ENCODE results near the gene DNAJC15.

The DNAJC15 gene

GRCh38 chr13:43107780-43108179 lies 84.4 kb downstream of the DNAJC15 start:
- no peak for TF ChIP-seq SUZ12 (IDR thresholded peaks at IDR 0.05; ENCODE audit: extremely low read depth, insufficient read depth, insufficient read length)
- no peak for TF ChIP-seq ZNF274 (IDR thresholded peaks at IDR 0.05; ENCODE audit: low read depth, low read length)
- no peak for TF ChIP-seq YY1 (IDR thresholded peaks at IDR 0.05; ENCODE audit: insufficient read depth, insufficient read length)
- no peaks in the 10 kb centered on the region for H3K36me3 ChIP-seq (ENCODE audit: insufficient read depth, insufficient read length, low read length)
- DNase-seq (ENCODE audit: low read depth, low spot score) = no peak
- H3K4me3 ChIP-seq (ENCODE audit: insufficient read length, low read depth) = no peak overlapping the region
- H3K27me3 ChIP-seq (ENCODE audit: insufficient read depth, insufficient read length) = no peaks in the 10 kb centered on the region
- H3K9ac ChIP-seq (ENCODE audit: insufficient read length, low read depth) = no peak overlapping the region
- H3K4me1 ChIP-seq (ENCODE audit: insufficient read depth, insufficient read length) = no peaks in the 10 kb centered on the region
- no peaks in the 10 kb centered on the region for H3K9me3 ChIP-seq (ENCODE audit: insufficient read depth, low read length)

GRCh38 chr13:43110036-43110435 lies 86.7 kb downstream of the DNAJC15 start:
- TF ChIP-seq YY1 (IDR thresholded peaks at IDR 0.05; ENCODE audit: insufficient read depth, insufficient read length) (no peak), SUZ12 (IDR thresholded peaks at IDR 0.05; ENCODE audit: extremely low read depth, insufficient read depth, insufficient read length) (no peak), ZNF274 (IDR thresholded peaks at IDR 0.05; ENCODE audit: low read depth, low read length) (no peak)
- DNase-seq (ENCODE audit: low read depth, low spot score) = no peak
- Histone ChIP-seq H3K4me3 (ENCODE audit: insufficient read length, low read depth) (no peak overlapping the region), H3K4me1 (ENCODE audit: insufficient read depth, insufficient read length) (no peaks in the 10 kb centered on the region), H3K9me3 (ENCODE audit: insufficient read depth, low read length) (no peaks in the 10 kb centered on the region), H3K27me3 (ENCODE audit: insufficient read depth, insufficient read length) (no peaks in the 10 kb centered on the region), H3K36me3 (ENCODE audit: insufficient read depth, insufficient read length, low read length) (no peaks in the 10 kb centered on the region), H3K9ac (ENCODE audit: insufficient read length, low read depth) (no peak overlapping the region)

DNA sequence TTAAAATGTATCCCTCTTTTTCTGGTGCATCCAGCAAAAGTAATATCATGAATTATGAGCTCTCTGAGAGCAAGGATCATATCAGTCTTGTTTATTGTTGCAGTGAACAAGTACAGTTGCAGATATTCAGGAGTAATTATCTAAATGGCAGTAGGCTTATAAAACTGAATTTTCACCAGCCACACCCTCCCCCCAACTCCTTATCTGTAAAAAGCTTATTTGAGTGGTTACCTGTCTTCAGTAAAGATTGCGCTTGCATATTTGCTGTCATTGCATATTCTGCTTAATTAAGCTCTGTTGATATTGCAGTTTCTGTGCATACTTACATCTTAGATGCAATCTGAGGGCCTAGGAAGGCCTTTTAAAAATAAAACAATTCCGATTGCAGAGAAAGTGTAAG lies 87.3 kb downstream of the DNAJC15 start:
- TF ChIP-seq ZNF274 (IDR thresholded peaks at IDR 0.05; ENCODE audit: low read depth, low read length) (no peak), YY1 (IDR thresholded peaks at IDR 0.05; ENCODE audit: insufficient read depth, insufficient read length) (no peak), SUZ12 (IDR thresholded peaks at IDR 0.05; ENCODE audit: extremely low read depth, insufficient read depth, insufficient read length) (no peak)
- no peak overlapping the region for H3K9ac ChIP-seq (ENCODE audit: insufficient read length, low read depth)
- H3K36me3 ChIP-seq (ENCODE audit: insufficient read depth, insufficient read length, low read length) = no peaks in the 10 kb centered on the region
- H3K4me1 ChIP-seq (ENCODE audit: insufficient read depth, insufficient read length) = no peaks in the 10 kb centered on the region
- no peaks in the 10 kb centered on the region for H3K9me3 ChIP-seq (ENCODE audit: insufficient read depth, low read length)
- DNase-seq (ENCODE audit: low read depth, low spot score) = no peak
- no peaks in the 10 kb centered on the region for H3K27me3 ChIP-seq (ENCODE audit: insufficient read depth, insufficient read length)
- no peak overlapping the region for H3K4me3 ChIP-seq (ENCODE audit: insufficient read length, low read depth)

- no peak overlapping the region for H3K4me3 ChIP-seq (ENCODE audit: insufficient read length, low read depth)
- no peak for DNase-seq (ENCODE audit: low read depth, low spot score)
- no peak overlapping the region for H3K9ac ChIP-seq (ENCODE audit: insufficient read length, low read depth)
- H3K27me3 ChIP-seq (ENCODE audit: insufficient read depth, insufficient read length) = no peaks in the 10 kb centered on the region
- H3K9me3 ChIP-seq (ENCODE audit: insufficient read depth, low read length) = no peaks in the 10 kb centered on the region
- no peak for TF ChIP-seq YY1 (IDR thresholded peaks at IDR 0.05; ENCODE audit: insufficient read depth, insufficient read length)
- no peak for TF ChIP-seq SUZ12 (IDR thresholded peaks at IDR 0.05; ENCODE audit: extremely low read depth, insufficient read depth, insufficient read length)
- TF ChIP-seq ZNF274 (IDR thresholded peaks at IDR 0.05; ENCODE audit: low read depth, low read length) = no peak
- no peaks in the 10 kb centered on the region for H3K4me1 ChIP-seq (ENCODE audit: insufficient read depth, insufficient read length)
- H3K36me3 ChIP-seq (ENCODE audit: insufficient read depth, insufficient read length, low read length) = no peaks in the 10 kb centered on the region
Observed at GRCh38 chr13:43111559-43112400, 88.4 kb downstream of the DNAJC15 start.

DNA sequence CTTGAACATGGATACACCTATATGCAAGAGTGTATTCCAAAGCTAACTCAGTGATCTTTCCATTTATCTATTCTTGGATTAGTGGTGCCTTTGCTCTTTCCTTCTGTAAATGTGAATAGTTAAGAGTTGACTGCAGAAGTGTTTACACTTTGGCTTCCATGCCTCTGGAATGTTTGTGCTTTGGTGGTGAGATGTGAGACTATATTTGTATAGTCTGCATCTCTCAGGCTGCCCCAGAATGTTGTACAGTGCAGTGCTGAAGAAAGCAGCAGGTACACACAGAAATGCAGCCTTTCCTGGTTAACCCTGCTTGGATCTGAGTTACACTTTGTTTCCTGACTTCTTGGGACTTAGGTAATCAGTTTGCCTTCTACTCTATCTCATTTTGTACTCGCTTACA lies 90.2 kb downstream of the DNAJC15 start:
- no peaks in the 10 kb centered on the region for H3K4me1 ChIP-seq (ENCODE audit: insufficient read depth, insufficient read length)
- no peak for TF ChIP-seq YY1 (IDR thresholded peaks at IDR 0.05; ENCODE audit: insufficient read depth, insufficient read length)
- no peak for TF ChIP-seq SUZ12 (IDR thresholded peaks at IDR 0.05; ENCODE audit: extremely low read depth, insufficient read depth, insufficient read length)
- no peak for TF ChIP-seq ZNF274 (IDR thresholded peaks at IDR 0.05; ENCODE audit: low read depth, low read length)
- H3K27me3 ChIP-seq (ENCODE audit: insufficient read depth, insufficient read length) = no peaks in the 10 kb centered on the region
- H3K36me3 ChIP-seq (ENCODE audit: insufficient read depth, insufficient read length, low read length) = no peaks in the 10 kb centered on the region
- no peaks in the 10 kb centered on the region for H3K9me3 ChIP-seq (ENCODE audit: insufficient read depth, low read length)
- DNase-seq (ENCODE audit: low read depth, low spot score) = no peak
- no peak overlapping the region for H3K9ac ChIP-seq (ENCODE audit: insufficient read length, low read depth)
- H3K4me3 ChIP-seq (ENCODE audit: insufficient read length, low read depth) = no peak overlapping the region

GRCh38 chr13:43114504-43114903 lies 91.1 kb downstream of the DNAJC15 start:
- Histone ChIP-seq H3K9ac (ENCODE audit: insufficient read length, low read depth) (no peak overlapping the region), H3K27me3 (ENCODE audit: insufficient read depth, insufficient read length) (no peaks in the 10 kb centered on the region)
- DNase-seq (ENCODE audit: low read depth, low spot score) = no peak

GRCh38 chr13:43115141-43115540 lies 91.8 kb downstream of the DNAJC15 start:
- Histone ChIP-seq H3K36me3 (ENCODE audit: insufficient read depth, insufficient read length, low read length) (no peaks in the 10 kb centered on the region), H3K9ac (ENCODE audit: insufficient read length, low read depth) (no peak overlapping the region), H3K4me3 (ENCODE audit: insufficient read length, low read depth) (no peak overlapping the region), H3K27me3 (ENCODE audit: insufficient read depth, insufficient read length) (no peaks in the 10 kb centered on the region), H3K9me3 (ENCODE audit: insufficient read depth, low read length) (no peaks in the 10 kb centered on the region), H3K4me1 (ENCODE audit: insufficient read depth, insufficient read length) (no peaks in the 10 kb centered on the region)
- no peak for DNase-seq (ENCODE audit: low read depth, low spot score)
- TF ChIP-seq SUZ12 (IDR thresholded peaks at IDR 0.05; ENCODE audit: extremely low read depth, insufficient read depth, insufficient read length) = no peak
- no peak for TF ChIP-seq ZNF274 (IDR thresholded peaks at IDR 0.05; ENCODE audit: low read depth, low read length)
- no peak for TF ChIP-seq YY1 (IDR thresholded peaks at IDR 0.05; ENCODE audit: insufficient read depth, insufficient read length)

More at GRCh38 chr13:43114504-43114903, 91.1 kb downstream of the DNAJC15 start:
- no peak overlapping the region for H3K4me3 ChIP-seq (ENCODE audit: insufficient read length, low read depth)
- TF ChIP-seq YY1 (IDR thresholded peaks at IDR 0.05; ENCODE audit: insufficient read depth, insufficient read length) = no peak
- TF ChIP-seq ZNF274 (IDR thresholded peaks at IDR 0.05; ENCODE audit: low read depth, low read length) = no peak
- no peak for TF ChIP-seq SUZ12 (IDR thresholded peaks at IDR 0.05; ENCODE audit: extremely low read depth, insufficient read depth, insufficient read length)
- H3K9me3 ChIP-seq (ENCODE audit: insufficient read depth, low read length) = no peaks in the 10 kb centered on the region
- no peaks in the 10 kb centered on the region for H3K4me1 ChIP-seq (ENCODE audit: insufficient read depth, insufficient read length)
- no peaks in the 10 kb centered on the region for H3K36me3 ChIP-seq (ENCODE audit: insufficient read depth, insufficient read length, low read length)
